HepG2 (cell line): ENCODE data around the gene HPCAL4.

Experiments used
- AHDC1 ChIP-seq: sonication (generic); formaldehyde crosslinking; IDR thresholded peaks from 2 replicates; pipeline ENCODE4 v1.5.1; 2020; ENCODE audit warnings: mild to moderate bottlenecking, missing genetic modification reagents, borderline replicate concordance
- IKZF5 ChIP-seq: IDR thresholded peaks from 2 replicates; pipeline ENCODE4 v1.6.1; 2018; ENCODE audit warnings: missing genetic modification reagents, mild to moderate bottlenecking, missing compliant biosample characterization
- NPAS2 ChIP-seq: sonication (generic); formaldehyde crosslinking; IDR thresholded peaks from 2 replicates; pipeline ENCODE4 v1.8.0; 2022; ENCODE audit warnings: mild to moderate bottlenecking, missing genetic modification reagents, borderline replicate concordance
- TF ChIP-seq, protein P1 (sequence below): sonication (generic); formaldehyde crosslinking; IDR thresholded peaks from 2 replicates; pipeline ENCODE4 v1.8.1; 2023; ENCODE audit warnings: mild to moderate bottlenecking, inconsistent platforms, moderate library complexity, missing genetic modification reagents, borderline replicate concordance

DNA sequence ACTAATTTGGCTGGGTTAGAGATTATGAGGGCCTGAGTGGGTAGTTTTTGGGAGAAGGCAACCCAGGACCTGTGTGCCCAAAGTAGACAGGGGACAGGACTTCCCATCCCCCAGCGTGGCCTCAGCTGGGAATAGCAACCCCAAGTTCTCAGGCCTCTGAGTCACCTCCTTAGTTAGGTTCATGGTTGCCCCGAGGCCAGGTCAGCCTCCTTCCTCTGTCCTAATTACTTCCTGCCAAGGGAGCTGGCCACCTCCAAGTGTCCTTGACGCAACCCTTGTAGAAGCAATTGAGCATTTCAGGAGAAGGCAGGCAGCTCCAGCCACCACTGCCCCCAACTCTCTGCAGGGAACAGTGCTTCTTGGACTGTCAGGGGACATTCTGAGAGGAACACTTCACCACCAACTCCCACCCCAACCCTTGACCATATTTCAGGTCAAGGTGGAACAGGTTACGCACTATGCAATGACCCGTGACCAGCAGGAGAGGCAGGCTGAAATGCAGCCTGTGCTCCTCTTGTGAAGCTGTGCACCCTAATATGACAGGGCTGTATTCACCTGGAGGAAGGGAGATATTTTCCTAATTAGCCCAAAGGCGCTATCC lies 14.2 kb downstream of the HPCAL4 start:
- TF ChIP-seq IKZF5 (CRISPR knock-in tag) (no peak), NPAS2 (CRISPR knock-in tag) (no peak), AHDC1 (CRISPR knock-in tag) (no peak)
- TF ChIP-seq, protein P1, sequence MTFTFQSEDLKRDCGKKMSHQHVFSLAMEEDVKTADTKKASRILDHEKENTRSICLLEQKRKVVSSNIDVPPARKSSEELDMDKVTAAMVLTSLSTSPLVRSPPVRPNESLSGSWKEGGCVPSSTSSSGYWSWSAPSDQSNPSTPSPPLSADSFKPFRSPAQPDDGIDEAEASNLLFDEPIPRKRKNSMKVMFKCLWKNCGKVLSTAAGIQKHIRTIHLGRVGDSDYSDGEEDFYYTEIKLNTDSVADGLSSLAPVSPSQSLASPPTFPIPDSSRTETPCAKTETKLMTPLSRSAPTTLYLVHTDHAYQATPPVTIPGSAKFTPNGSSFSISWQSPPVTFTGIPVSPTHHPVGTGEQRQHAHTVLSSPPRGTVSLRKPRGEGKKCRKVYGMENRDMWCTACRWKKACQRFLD, result no peak
